HG03469 (cell line): ENCODE measurements around the gene RAB30.
A peak's percentile ranks its signal among the peaks of the same experiment; 100 is the strongest.
"Not testable (repeated sequence)": the region's sequence is repeated elsewhere in the genome, so short reads cannot be mapped to it uniquely, and the experiment has no call there.

Experiments used
- ATAC-seq: cut with Tn5 transposase; IDR thresholded peaks from one replicate; pipeline ENCODE4 v1.9.1; 2021; ENCODE audit warnings: mild to moderate bottlenecking, moderate library complexity, moderate number of reproducible peaks; ENCODE audit not compliant: unreplicated experiment

RAB30 gene

DNA sequence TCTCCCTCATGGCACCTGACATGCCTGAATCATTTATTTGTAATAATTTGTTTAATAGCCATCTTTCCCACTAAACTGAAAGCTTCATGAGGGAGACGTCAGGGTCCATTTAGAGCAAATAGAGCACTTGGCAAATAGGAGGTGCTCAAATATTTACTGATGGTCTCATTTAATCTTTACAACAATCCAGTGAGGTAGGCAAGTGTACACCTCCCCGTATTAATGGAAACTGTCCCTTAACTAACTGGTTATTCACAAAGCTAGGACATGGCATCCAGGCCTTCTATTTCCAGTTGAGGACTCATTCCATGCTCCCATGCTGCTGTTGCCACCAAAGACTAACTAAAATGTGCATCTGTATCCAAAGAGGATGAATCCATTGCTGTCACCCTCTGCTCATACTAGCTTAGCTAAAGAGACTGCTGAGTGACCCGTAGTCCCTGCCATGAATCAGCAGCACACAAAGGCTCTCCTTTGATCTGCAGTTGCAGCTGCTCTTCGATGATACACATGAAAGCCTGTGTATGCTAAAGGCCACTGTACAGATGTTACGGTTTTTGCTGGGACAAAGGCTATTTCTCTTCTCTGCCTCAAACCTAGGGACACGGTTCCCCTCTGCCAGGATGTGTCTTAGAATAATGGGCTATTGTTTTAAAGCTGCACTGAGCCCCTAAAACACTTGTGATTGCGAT, 82.6 kb downstream of the RAB30 start:
- ATAC-seq: no peak

DNA sequence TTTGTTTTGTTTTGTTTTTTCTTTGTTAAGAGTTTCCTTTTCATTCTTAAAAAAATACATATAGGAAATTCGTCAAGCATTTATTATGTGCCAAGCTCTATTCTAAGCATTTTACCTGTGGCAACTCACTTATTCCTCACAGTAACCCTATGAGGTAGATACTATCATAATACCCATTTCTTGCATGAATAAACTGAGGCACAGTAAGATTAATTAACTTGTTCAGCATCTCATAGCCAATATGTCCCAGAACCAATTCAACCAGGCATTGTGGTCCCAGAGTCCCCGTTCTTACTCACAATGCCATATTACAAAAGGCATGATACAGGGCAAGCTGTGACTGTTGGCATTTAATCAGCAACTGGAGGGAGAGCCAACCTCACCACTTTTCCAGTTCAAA, 83.7 kb downstream of the RAB30 start:
- no peak for ATAC-seq

DNA sequence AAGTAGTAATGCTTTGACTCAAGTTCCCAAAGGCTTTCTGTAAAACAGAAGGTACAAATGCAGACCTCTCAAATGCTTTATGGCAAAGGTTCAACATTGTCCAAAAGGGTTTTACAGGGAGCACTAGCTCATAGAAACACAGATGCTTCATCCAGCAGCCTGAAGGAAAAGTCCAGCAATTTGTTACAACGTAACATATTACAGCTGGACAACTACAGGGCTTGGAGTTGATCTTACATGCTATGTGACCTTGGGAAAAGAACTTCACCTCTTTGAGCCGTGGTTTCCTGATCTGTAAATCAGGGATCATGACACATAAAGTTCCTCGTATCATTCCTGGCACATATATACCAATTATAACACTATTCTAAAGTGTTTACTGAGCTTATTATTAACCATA, 85.3 kb downstream of the RAB30 start:
- no peak for ATAC-seq

DNA sequence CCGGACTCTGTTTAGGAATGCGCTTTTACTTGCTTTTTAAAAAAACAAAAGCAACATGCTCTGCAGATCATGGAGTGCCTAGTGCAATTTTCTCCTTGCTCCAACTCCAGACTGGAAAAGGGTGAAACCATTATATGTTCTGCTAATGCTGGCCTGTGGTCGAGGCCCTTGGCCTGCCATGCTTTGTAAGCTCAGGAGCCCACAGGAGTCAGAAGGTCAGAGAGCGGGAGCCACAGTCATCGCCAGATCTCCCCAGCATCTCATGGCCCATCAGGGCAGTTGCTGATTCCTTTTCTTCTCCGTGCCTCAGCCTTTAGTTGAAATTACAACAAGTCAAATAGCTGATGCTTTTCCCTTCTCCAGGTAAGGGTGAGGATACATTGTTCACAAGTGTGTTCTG, 89.8 kb downstream of the RAB30 start:
- ATAC-seq: no peak

DNA sequence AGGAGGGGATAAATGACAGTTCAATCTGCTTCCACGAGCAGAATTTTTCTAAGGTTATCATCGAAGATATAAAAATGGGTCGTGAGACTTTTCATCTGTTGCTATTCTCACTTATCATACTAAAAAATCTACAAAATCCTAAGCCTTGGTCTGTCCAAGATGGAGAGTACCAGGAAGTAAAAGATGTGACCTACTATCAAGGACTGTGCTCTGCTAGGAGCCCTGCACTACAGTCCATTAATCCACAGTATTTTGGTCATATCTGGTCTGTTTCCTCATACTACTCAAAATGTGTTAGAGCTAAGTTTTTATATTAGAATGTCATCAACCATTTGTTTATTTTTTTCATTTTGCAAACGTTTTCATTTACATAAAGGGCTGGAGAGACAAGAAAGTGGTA, 90.8 kb downstream of the RAB30 start:
- ATAC-seq: no peak

DNA sequence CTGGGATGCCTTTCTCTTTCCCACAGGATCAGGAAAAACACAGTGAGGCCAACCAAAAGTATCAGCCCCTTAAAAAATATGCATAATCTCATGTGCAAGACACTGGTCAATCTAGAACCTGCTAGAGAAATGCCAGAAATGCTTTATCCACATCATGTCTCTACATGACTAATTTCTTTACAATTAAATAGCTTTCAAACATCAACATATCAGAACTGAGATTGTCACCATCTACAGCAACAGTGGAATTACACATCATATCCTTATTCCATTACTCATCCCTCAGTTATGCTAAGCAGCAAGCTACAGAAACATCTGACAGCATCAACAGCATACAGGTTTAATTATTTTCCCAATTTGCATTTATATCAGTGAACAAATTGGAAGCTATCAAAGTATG, 91.4 kb downstream of the RAB30 start:
- no peak for ATAC-seq

DNA sequence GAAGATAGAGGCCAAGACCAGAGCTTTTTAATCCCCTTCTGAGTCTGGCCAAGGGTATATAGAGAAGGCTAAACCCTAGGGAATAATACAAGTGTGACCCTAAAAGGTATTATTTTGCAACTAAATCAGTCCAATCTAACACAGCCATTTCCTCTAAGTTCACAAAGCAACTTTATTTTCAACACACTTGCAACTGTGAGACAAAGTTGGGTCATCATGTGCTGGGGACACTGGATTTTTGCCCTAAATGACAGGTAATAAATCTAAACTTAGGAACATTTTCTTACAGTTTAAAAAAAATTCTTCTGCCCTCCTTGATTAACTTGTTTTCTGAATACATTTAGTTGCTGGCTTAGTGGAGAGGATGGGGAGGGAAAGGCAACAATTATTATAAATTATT, 91.9 kb downstream of the RAB30 start:
- ATAC-seq: no peak

DNA sequence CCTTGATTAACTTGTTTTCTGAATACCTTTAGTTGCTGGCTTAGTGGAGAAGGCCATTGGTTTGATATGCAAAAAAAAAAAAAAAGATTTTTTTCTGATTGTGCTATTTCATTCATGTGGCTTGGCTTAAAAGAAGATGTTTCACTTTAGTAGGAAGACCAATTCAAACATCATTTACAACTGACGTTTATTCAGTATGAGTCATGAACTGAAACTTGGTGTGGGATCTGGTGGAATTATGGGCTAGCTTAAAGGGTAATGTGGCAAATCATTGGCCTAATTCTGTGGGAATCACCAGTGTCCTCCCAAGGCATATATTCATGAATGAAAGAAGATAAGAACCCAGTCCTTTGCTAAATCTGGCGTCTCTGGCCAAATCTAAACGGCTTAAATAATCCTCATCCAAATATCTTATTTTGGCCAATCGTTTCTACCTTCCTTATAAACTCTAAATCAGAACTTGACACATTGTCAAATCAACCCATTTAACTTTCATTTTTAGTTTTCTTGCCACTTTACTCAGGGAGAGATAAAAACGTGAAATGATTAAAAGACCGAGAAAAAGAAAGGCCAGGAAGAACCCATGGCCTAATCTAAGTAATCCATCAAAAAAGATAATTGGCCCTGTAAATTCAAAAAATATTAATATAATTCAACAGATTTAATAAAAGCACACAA, 93.1 kb downstream of the RAB30 start:
- no peak for ATAC-seq

DNA sequence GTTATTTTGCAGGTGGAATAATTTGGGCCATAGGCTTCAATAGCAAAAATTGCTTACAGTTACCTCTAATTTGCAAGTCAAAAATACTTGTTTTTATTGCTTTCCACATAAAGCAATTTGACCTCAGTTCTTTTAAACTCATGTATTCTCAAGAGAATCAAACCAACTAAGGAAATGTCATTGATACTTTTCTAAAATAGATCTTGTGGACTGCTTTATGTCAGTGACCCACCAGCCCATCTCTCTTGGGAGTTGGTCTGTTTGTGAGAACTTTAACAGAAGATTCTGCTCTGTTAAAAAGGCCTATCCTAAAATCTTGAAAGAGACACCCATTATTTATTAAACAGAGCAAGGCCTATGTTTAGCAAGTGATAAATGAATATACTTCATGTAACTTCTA, 94.9 kb downstream of the RAB30 start:
- ATAC-seq: no peak

DNA sequence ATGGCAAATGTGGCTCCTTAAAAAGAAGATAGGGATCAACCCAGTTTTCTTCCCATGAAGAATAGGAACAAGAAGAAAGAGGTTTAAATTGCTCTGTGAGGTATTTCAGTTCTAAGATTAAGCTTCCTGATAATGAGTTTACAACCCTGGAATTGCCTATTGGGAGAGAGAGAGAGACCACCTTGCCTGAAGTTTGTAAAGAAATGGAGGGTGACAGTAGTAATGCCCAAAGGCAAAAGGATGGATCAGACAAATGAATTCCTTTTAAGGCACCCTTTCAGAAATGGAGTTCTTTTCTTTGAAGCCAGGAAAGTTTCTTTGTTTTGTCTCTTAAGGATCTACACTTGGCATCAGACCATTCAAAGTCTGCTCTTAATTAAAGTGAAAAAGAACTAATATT, 95.8 kb downstream of the RAB30 start:
- ATAC-seq: no peak

DNA sequence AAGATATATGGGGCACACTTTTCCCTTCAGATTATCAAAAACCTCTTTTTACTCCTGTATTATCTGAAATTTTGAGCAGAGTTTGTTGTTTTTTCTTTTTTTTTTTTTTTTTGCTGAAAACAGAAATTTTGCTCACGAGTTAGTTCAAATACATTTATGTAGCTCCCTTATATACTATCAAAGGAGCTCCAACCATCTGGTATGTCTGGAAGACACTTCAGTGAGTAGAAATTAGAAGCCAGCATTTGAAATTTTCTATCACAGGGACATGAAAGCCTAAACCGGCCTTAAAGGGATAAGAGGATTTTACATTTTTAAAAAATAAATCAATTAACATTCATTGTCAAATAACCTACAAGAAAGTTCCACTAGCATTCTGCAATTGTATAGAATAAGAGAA, 96.8 kb downstream of the RAB30 start:
- no peak for ATAC-seq

DNA sequence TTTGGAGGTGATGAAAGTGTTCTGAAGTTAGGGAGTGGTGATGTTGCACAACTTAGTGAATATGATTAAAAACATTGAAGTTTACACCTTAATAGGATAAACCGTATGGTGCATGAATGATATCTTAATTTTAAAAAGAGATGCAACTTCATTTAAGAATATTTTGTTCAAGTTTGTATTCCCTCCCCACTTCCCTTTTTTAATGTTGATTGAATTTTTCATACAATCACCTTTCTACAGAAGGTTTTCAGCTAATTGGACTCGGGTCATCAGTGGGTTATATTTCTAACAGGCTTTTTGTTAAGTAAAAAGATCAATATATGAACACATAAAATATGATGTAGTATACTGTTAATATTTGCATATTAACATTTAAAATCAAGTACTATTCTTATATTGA, 97.6 kb downstream of the RAB30 start:
- no peak for ATAC-seq

DNA sequence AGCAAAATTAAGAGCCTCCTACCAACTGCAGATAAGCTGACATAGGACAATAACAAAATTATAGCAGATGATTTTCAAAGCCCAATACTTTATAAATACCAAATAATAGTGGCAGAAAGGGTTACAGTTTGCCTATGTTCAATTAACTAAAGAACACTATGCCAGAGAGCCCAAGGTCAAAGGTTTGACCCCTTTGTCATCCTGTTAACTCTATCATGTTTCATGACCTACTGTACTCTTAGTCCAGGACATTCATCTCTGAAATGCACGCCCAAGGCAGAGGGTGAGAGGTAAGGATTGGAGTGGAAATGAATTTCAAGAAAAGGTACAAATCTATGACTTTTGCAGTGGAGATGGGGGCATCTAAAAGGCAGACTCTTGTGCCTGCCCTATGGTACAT, 99.6 kb downstream of the RAB30 start:
- no peak for ATAC-seq

DNA sequence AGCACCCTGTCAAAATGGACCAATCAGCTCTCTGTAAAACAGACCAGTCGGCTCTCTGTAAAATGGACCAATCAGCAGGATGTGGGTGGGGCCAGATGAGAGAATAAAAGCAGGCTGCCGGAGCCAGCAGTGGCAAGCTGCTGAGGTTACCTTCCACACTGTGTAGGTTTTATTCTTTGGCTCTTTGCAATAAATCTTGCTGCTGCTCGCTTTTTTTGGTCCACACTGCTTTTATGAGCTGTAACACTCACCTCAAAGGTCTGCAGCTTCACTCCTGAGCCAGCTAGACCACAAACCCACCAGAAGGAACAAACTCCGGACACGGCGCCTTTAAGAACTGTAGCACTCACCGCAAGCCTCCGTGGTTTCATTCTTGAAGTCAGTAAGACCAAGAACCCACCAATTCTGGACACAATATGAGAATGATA, 100.2 kb downstream of the RAB30 start:
- not testable (repeated sequence) for ATAC-seq

DNA sequence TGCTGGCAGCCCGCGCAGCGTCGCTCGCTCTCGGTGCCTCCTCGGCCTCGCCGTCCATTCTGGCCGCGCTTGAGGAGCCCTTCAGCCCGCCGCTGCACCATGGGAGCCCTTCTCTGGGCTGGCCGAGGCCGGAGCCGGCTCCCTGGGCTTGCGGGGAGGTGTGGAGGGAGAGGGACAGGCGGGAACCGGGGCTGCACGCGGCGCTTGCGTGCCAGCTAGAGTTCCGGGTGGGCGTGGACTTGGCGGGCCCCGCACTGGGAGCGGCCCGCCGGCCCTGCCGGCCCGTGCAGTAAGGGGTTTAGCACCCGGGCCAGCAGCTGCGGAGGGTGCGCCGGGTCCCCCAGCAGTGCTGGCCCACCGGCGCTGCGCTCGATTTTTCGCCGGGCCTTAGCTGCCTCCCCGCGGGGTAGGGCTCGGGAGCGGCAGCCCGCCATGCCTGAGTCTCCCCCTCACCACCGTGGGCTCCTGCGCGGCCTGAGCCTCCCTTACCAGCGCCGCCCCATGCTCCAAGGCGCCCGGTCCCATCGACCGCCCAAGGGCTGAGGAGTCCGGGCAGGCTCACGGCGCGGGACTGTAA, 101.1 kb downstream of the RAB30 start:
- ATAC-seq: not testable (repeated sequence)

DNA sequence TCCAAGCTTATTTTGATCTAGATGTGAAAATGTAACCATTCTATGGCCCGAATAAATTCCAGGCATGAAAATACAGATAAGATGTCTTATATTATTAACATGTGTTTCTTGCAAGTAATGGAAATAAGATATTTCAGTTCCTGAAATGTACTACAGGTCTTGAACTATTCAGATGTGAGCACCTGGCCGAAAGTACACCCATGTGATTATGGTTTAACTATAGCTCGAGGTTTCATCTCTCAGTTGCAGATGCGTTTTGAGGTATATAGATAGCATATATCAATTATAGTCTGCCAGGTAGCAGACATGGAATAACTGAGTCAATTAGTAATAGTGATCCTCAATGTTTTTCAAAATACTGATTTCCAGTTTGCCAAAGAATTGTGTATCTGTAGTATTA, 101.9 kb downstream of the RAB30 start:
- ATAC-seq: peak; percentile 97

DNA sequence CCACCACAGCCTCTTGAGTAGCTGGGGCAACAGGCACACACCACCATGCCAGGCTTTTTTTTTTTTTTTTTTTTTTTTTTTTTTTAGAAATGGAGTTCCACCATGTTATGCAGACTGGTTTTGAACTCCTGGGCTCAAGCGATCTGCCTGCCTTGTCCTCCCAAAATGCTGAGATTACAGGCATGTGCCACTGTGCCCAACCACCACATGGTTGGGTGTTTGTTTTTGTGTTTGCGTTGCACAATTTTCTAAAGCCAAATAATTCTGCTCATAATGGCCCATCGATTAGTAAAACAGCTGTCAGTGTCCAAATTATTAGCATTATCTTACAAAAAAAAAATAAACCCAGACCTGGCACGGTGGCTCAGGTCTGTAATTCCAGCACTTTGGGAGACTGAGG, 104.3 kb downstream of the RAB30 start:
- ATAC-seq: no peak

DNA sequence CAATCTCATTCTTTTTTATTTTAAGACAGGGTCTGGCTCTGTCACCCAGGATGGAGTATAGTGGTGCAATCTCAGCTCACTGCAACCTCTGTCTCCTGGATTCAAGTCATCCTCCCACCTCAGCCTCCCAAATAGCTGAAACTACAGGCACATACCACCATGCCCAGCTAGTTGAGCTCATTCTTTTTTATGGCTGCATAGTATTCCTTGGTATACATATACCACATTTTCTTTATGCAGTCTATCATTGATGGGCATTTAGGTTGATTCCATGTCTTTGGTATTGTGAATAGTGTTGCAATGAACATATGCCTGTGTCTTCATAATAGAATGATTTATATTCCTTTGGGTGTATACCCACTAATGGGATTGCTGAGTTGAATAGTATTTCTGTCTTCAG, 109.7 kb downstream of the RAB30 start:
- not testable (repeated sequence) for ATAC-seq

DNA sequence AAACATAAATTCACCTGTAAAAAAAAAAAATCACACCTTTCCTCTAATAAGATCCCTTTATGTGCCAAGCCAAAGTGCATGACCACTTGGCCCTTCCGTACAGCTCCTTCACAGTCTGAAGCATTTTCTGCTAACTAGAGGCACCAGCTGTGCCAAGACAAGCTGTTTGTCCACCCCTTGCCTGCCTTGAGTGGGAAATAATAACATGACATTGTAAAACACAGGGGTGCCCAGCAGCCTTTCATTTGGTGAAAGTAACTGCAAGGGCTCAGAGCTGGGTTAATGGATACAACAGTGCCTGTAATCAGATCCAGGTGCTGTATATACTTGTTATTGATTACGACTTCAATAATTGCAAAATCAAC, 110.9 kb downstream of the RAB30 start:
- ATAC-seq: no peak

DNA sequence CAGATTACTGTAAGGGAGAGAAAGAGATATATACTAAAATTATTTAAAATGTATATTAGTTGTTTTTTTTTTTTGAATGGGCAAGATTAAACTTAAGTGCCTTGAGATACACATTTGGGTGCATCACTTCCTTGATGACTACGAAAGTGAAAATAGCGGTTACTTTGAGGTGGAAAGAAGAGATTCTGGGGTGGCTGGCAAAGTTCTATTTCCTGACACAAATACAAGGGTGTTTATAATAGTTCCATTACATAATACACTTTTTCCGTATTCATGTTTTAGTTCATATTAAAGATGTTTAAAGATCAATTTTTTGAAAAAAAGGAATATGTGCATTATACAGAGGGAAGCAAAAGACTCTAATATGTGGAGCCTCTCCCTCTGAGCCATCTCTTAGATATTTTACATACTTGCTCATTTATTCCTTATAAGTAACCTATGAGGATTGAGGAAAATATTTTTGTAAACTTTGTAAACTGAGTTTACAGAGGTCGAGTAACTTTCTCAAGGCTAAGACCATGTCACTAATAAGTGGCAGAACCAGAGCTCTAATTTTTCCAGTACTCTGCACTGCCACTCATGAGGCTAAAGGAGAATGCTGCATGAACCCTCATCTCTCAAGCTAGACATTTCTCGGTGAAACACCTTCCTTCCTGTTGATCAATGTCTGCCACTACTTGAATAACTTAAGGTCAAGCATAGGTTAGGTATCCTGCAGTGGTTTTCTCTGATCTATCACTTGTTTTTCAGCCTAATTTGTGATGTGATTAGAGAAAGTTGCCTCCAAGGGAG, 111.5 kb downstream of the RAB30 start:
- peak; percentile 79 for ATAC-seq

DNA sequence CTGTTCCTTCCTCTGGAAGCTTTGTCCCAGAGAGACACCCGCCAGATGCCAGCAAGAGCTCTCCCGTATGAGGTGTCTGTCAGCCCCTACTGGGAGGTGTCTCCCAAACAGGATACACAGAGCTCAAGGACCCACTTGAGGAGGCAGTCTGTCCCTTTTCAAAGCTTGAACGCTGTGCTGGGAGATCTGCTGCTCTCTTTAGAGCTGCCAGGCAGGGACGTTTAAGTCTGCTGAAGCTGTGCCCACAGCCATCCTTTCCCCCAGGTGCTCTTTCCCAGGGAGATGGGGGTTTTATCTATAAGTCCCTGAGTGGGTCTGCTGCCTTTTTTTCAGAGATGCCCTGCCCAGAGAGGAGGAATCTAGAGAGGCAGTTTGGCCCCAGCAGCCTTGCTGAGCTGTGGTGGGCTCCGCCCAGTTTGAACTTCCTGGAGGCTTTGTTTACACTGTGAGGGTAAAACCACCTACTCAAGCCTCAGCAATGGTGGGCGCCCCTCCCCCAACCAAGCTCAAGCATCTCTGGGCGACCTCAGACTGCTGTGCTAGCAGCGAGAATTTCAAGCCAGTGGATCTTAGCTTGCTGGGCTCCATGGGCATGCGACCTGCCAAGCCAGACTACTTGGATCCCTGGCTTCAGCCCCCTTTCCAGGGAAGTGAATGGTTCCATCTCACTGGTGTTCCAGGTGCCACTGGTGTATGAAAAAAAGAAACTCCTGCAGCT, 115.8 kb downstream of the RAB30 start:
- ATAC-seq: not testable (repeated sequence)
